Measurements from ENCODE around the gene VAV3.

DNA sequence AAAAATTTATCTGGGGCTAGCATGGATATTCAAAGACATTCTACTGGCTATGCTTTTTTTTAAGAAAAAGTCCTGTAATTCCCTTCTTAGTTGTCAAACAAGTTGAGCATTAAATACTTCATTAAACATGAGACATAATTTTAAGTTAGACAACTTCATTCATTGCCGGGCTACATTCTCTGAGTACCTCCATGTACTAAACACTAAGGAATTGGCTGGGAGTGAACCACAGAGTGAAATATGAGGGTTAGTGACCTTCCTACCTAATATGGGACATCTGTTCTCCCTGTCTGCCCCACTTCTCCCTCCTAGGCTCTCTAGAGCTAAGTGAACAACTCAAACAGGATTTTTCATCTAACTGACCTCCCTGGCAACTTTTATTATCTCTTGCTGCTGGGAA lies 370.4 kb downstream of the VAV3 start:
- TF ChIP-seq CTCF (IDR thresholded peaks at IDR 0.05 in 4 of 5, conservative IDR thresholded peaks at IDR 0.05 in 1 of 5) (no peak), POLR2A (IDR thresholded peaks at IDR 0.05) (no peak)

All from gastrocnemius medialis (tissue), 4 donors.